ENCODE results near the gene LMOD3.
A peak's percentile ranks its signal among the peaks of the same experiment; 100 is the strongest.

LMOD3 gene

GRCh38 chr3:69097407-69098086 is 24.8 kb downstream of the LMOD3 start:
- TF ChIP-seq CTCF (IDR thresholded peaks at IDR 0.05; ENCODE audit: low read length, missing control alignments): no peak
- no peak for DNase-seq (ENCODE audit: low read depth)
- H3K4me3 ChIP-seq (replicated peaks; ENCODE audit: low read depth, low read length): no peak overlapping the region

- no peak for TF ChIP-seq CTCF (IDR thresholded peaks at IDR 0.05; ENCODE audit: low read length, missing control alignments)
- no peak for DNase-seq (ENCODE audit: low read depth)
- H3K4me3 ChIP-seq (replicated peaks; ENCODE audit: low read depth, low read length): no peak overlapping the region
Measured at GRCh38 chr3:69096299-69096698, 26.1 kb downstream of the LMOD3 start.

GRCh38 chr3:69095636-69096035 is 26.8 kb downstream of the LMOD3 start:
- no peak for DNase-seq (ENCODE audit: low read depth)
- H3K4me3 ChIP-seq (replicated peaks; ENCODE audit: low read depth, low read length): no peak overlapping the region
- no peak for TF ChIP-seq CTCF (IDR thresholded peaks at IDR 0.05; ENCODE audit: low read length, missing control alignments)

GRCh38 chr3:69094467-69095205 is 27.8 kb downstream of the LMOD3 start:
- no peak for TF ChIP-seq CTCF (IDR thresholded peaks at IDR 0.05; ENCODE audit: low read length, missing control alignments)
- no peak overlapping the region for H3K4me3 ChIP-seq (replicated peaks; ENCODE audit: low read depth, low read length)
- DNase-seq (ENCODE audit: low read depth): peak; percentile 23

- H3K4me3 ChIP-seq (replicated peaks; ENCODE audit: low read depth, low read length): no peak overlapping the region
- DNase-seq (ENCODE audit: low read depth): no peak
- TF ChIP-seq CTCF (IDR thresholded peaks at IDR 0.05; ENCODE audit: low read length, missing control alignments): no peak
Measured at GRCh38 chr3:69092030-69092516, 30.3 kb downstream of the LMOD3 start.

GRCh38 chr3:69091389-69092029 is 30.9 kb downstream of the LMOD3 start:
- DNase-seq (ENCODE audit: low read depth): no peak
- TF ChIP-seq CTCF (IDR thresholded peaks at IDR 0.05; ENCODE audit: low read length, missing control alignments): no peak
- H3K4me3 ChIP-seq (replicated peaks; ENCODE audit: low read depth, low read length): no peak overlapping the region
